Keratinocyte (primary cell): ENCODE results near the gene ARMCX2.

Source experiments
- EZH2 ChIP-seq: IDR thresholded peaks from one replicate; pipeline ENCODE4 v1.6.1; 2012; ENCODE audit warnings: inconsistent platforms, mild to moderate bottlenecking, low read length, moderate library complexity
- TF ChIP-seq, protein P1 (sequence below), 3 experiments: IDR thresholded peaks in 1 of 3; conservative IDR thresholded peaks in 1 of 3; optimal IDR thresholded peaks in 1 of 3; 2 replicates in 2 of 3; 3 replicates in 1 of 3; pipeline versions ENCODE3 to v1.5.1; 2011; ENCODE audit warnings: low read length in 3 of 3, mild to moderate bottlenecking in 3 of 3, moderate library complexity in 2 of 3, control low read depth in 1 of 3, inconsistent platforms in 1 of 3; ENCODE audit not compliant: insufficient read depth in 2 of 3; ENCODE audit errors: extremely low read depth in 1 of 3

DNA sequence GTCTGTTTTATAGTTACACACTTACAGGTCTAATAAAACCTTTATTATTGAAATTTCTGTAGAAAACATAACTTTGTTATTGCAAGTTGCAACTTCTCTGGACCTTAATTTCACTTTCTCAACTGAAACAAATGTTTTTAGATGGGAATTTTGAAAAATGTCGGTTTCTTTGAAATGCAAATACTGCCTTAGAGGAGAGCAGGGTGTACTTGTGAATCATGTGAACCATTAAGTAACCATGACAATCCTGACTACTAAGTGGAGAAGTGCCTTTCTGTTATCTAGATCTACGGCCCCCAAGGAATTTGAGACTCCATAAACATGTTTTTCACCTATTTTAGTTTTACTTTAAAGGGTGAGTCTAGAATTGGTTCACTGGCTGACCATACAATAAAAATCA is 8.5 kb upstream of the ARMCX2 start:
- TF ChIP-seq, protein P1, sequence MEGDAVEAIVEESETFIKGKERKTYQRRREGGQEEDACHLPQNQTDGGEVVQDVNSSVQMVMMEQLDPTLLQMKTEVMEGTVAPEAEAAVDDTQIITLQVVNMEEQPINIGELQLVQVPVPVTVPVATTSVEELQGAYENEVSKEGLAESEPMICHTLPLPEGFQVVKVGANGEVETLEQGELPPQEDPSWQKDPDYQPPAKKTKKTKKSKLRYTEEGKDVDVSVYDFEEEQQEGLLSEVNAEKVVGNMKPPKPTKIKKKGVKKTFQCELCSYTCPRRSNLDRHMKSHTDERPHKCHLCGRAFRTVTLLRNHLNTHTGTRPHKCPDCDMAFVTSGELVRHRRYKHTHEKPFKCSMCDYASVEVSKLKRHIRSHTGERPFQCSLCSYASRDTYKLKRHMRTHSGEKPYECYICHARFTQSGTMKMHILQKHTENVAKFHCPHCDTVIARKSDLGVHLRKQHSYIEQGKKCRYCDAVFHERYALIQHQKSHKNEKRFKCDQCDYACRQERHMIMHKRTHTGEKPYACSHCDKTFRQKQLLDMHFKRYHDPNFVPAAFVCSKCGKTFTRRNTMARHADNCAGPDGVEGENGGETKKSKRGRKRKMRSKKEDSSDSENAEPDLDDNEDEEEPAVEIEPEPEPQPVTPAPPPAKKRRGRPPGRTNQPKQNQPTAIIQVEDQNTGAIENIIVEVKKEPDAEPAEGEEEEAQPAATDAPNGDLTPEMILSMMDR (optimal IDR thresholded peaks at IDR 0.05 in 1 of 3, IDR thresholded peaks at IDR 0.05 in 1 of 3, conservative IDR thresholded peaks at IDR 0.05 in 1 of 3; ENCODE audit: extremely low read depth in 1 of 3, insufficient read depth in 2 of 3, low read length in 3 of 3): no peak
- no peak for TF ChIP-seq EZH2
